Body of pancreas (tissue), 4 donors: Measurements from ENCODE around the gene BTN3A1. TPM values are rescaled to one million over a fixed set of nuclear protein-coding genes. Genes with fewer than 3 reads are reported as not detected.

Source experiments
- ATAC-seq: fragments of 150-250 bp; one replicate; pipeline ENCODE4 v1.9.1; 2016
- DNase-seq, 4 donors: peaks; one replicate each; pipeline ENCODE4 v3.0.0-alpha.2; 2019
- H3K27ac ChIP-seq, 4 donors: fragments of 200-600 bp; sonication (generic); 1 replicate in 3 of 4; 2 replicates in 1 of 4; pipeline versions ENCODE4 v1.5.1 to v1.6.1; 2016 to 2019; ENCODE audit warnings: mild to moderate bottlenecking in 1 of 4, mixed read lengths in 1 of 4, moderate library complexity in 1 of 4
- H3K27me3 ChIP-seq, 2 donors: fragments of 200-600 bp; sonication (generic); one replicate each; pipeline ENCODE4 v1.6.0; 2016; ENCODE audit warnings: mild to moderate bottlenecking in 1 of 2
- H3K36me3 ChIP-seq, 2 donors: fragments of 200-600 bp; sonication (generic); replicated peaks in 1 of 2; 2 replicates each; pipeline ENCODE4 v1.5.1; 2016; ENCODE audit warnings: low read depth in 2 of 2; ENCODE audit not compliant: insufficient read depth in 1 of 2
- H3K4me1 ChIP-seq: fragments of 200-600 bp; sonication (generic); one replicate; pipeline ENCODE4 v1.6.0; 2016
- H3K4me3 ChIP-seq, 2 donors: fragments of 200-600 bp; sonication (generic); 1 replicate in 1 of 2; 2 replicates in 1 of 2; pipeline ENCODE4 v1.5.1; 2016 to 2019
- H3K9me3 ChIP-seq, 3 donors: fragments of 200-600 bp; sonication (generic); 1 replicate in 2 of 3; 2 replicates in 1 of 3; pipeline ENCODE4 v1.5.1; 2016
- POLR2A ChIP-seq, 3 donors: fragments of 450-650 bp; IDR thresholded peaks; one replicate each; pipeline ENCODE4 v1.6.1; 2016; ENCODE audit warnings: antibody characterized with exemption in 3 of 3, mild to moderate bottlenecking in 2 of 3
- whole genome bisulfite sequencing, 2 donors: methylation state at CpG; one replicate each; pipeline ENCODE4 v1.1.5; 2017; 5-methylcytosine and 5-hydroxymethylcytosine counted together
- intact Hi-C: fragments of 100-400 bp; cut with DNase I; formaldehyde crosslinking; loops from one replicate; pipeline ENCODE4 v1.15.1; 2023
- total RNA-seq, 2 donors: library from RNA; depleted of rRNA; stranded (reverse); fragments of >200 nt; gene quantifications; one replicate each; pipeline ENCODE4 v1.1.0, GENCODE V29; 2016
- TF ChIP-seq, protein P1 (sequence below), 7 experiments: fragments of 450-650 bp in 4 of 7; fragments of 200-600 bp in 3 of 7; sonication (generic) in 3 of 7; IDR thresholded peaks; one replicate each; pipeline ENCODE4 v1.5.1; 2016 to 2019; ENCODE audit warnings: antibody characterized with exemption in 7 of 7

BTN3A1 gene
- total RNA-seq, 2 donors from 2014 or later, result 9.2 to 11.4 TPM

DNA sequence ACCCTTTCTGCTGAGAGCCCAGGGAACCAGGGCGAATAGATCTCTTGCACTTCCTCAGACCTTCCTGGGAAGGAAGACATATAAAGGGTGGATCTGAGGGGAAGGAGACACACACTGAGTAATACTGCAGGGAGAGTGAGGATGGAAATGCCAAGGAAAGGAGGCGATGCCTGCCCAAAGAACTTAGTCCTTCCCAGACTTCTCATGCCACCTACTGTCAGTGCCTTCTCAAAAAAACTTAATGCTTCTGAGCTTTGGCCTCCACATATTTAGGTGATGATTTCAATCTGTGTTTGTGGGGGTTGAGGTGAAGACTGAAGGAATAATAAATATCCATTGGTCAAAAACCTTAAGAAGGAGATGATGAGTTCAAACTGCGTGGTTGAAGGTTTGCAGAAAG, 9.7 kb downstream of the BTN3A1 start:
- no peak for ATAC-seq
- Histone ChIP-seq H3K4me3 (no peak overlapping the region), H3K27me3 (no peaks in the 10 kb centered on the region), H3K27ac (no peak overlapping the region), H3K4me1 (no peaks in the 10 kb centered on the region), H3K9me3 (no peaks in the 10 kb centered on the region), H3K36me3 (peaks cover 0 to 2% of the 10 kb centered on the region in 2 donors)
- WGBS, 2 donors, result 88 to 96% methylated on average over 3 of the region's 3 CpGs
- TF ChIP-seq, protein P1, sequence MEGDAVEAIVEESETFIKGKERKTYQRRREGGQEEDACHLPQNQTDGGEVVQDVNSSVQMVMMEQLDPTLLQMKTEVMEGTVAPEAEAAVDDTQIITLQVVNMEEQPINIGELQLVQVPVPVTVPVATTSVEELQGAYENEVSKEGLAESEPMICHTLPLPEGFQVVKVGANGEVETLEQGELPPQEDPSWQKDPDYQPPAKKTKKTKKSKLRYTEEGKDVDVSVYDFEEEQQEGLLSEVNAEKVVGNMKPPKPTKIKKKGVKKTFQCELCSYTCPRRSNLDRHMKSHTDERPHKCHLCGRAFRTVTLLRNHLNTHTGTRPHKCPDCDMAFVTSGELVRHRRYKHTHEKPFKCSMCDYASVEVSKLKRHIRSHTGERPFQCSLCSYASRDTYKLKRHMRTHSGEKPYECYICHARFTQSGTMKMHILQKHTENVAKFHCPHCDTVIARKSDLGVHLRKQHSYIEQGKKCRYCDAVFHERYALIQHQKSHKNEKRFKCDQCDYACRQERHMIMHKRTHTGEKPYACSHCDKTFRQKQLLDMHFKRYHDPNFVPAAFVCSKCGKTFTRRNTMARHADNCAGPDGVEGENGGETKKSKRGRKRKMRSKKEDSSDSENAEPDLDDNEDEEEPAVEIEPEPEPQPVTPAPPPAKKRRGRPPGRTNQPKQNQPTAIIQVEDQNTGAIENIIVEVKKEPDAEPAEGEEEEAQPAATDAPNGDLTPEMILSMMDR (IDR thresholded peaks at IDR 0.05), result no peak
- no peak for TF ChIP-seq POLR2A (IDR thresholded peaks at IDR 0.05)
- no peak for DNase-seq
- intact Hi-C loops, result no loop called here

DNA sequence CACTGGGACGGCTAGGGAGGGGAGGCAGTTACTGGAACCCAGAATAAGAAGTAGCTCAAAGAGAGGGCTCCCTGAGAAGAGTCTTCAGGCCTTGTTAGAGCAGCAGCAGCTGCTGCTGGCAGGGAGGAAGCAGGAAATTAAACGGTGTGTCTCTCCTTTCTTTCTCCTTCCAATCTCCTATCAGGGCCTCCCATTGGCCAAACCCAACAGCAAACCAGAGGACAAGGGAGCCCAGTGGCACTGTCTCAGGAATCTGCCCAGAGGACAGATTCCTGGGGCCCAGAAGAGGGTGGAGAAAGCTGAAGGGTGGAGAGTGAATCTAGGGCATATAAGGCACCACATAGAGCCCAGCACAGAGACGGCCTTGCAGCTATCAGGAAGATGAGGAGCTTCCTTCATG, 10.2 kb downstream of the BTN3A1 start:
- DNase-seq, result no peak
- H3K4me1 ChIP-seq, result no peaks in the 10 kb centered on the region

DNA sequence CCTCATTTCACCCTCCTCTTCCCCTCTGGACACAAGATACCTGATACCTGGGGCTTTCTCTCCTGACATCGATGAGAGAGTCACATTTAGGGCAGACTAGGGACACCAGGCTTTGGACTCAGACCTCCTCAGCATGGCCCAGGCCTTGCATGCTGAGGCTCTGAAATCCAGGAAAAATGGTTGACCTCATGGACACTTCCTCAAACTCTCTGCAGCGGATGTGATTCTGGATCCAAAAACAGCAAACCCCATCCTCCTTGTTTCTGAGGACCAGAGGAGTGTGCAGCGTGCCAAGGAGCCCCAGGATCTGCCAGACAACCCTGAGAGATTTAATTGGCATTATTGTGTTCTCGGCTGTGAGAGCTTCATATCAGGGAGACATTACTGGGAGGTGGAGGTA, 10.9 kb downstream of the BTN3A1 start:
- Histone ChIP-seq H3K9me3 (no peaks in the 10 kb centered on the region), H3K4me3 (no peak overlapping the region), H3K27me3 (no peaks in the 10 kb centered on the region), H3K4me1 (no peaks in the 10 kb centered on the region), H3K27ac (no peak overlapping the region), H3K36me3 (peaks cover 0 to 2% of the 10 kb centered on the region in 2 donors)
- WGBS, 2 donors, result 93 to 98% methylated on average over 4 of the region's 4 CpGs
- ATAC-seq (no peak), DNase-seq (no peak)
- intact Hi-C loops, result no loop called here
- TF ChIP-seq, protein P1 (IDR thresholded peaks at IDR 0.05), result no peak
- TF ChIP-seq POLR2A (IDR thresholded peaks at IDR 0.05), result no peak

More for the DNA sequence above, 10.2 kb downstream of the BTN3A1 start:
- intact Hi-C loops, result no loop called here
- TF ChIP-seq, protein P1 (IDR thresholded peaks at IDR 0.05), result no peak
- TF ChIP-seq POLR2A (IDR thresholded peaks at IDR 0.05), result no peak
- Histone ChIP-seq H3K36me3 (peaks cover 0 to 2% of the 10 kb centered on the region in 2 donors), H3K27ac (no peak overlapping the region), H3K27me3 (no peaks in the 10 kb centered on the region), H3K9me3 (no peaks in the 10 kb centered on the region), H3K4me3 (no peak overlapping the region)
- 64 to 66% methylated on average over 3 of the region's 3 CpGs for WGBS, 2 donors
- ATAC-seq, result no peak

DNA sequence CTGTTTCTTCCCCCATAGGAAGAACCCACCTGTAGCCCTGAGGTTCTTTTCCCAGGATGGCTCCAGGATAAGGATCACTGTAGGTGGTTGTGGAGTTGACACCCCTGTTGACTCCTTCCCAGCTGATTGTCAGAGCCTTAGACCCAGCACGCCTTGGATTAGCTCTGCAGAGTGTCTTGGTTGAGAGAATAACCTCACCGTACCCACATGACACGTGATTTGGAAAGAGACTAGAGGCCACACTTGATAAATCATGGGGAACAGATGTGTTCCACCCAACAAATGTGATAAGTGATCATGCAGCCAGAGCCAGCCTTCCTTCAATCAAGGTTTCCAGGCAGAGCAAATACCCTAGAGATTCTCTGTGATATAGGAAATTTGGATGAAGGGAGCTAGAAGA, 12.2 kb downstream of the BTN3A1 start:
- no peaks in the 10 kb centered on the region for H3K27me3 ChIP-seq
- TF ChIP-seq POLR2A (IDR thresholded peaks at IDR 0.05), result no peak
- TF ChIP-seq, protein P1 (IDR thresholded peaks at IDR 0.05), result no peak
- H3K4me1 ChIP-seq, result no peaks in the 10 kb centered on the region
- no peak for DNase-seq
- peaks cover 0 to 2% of the 10 kb centered on the region in 2 donors for H3K36me3 ChIP-seq
- WGBS, 2 donors, result 82 to 93% methylated on average over 3 of the region's 3 CpGs
- H3K27ac ChIP-seq, result no peak overlapping the region
- intact Hi-C loops, result no loop called here
- no peaks in the 10 kb centered on the region for H3K9me3 ChIP-seq
- ATAC-seq, result no peak
- H3K4me3 ChIP-seq, result no peak overlapping the region

DNA sequence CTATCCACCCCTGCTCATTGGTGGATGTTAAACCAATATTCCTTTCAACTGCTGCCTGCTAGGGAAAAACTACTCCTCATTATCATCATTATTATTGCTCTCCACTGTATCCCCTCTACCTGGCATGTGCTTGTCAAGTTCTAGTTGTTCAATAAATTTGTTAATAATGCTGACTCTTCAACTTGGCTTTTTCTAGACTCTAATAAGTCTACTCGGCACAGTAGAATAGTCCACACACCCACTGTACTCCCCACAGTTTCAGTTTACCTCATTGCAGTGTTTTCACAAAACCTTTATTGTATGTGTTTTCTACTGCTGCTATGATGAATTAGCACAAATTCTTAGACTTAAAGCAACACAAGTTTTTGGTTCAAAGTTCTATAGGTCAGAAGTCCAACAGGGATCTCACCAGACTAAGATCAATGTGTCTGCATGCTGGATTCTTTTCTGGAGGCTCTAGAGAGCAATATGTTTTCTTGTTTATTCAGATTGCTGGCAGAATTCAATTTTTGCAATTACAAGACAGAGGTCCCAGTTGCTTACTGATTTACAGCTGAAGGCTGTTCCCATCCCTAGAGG, 13.1 kb downstream of the BTN3A1 start:
- Histone ChIP-seq H3K4me3 (no peak overlapping the region), H3K27ac (no peak overlapping the region), H3K36me3 (peaks cover 0 to 1% of the 10 kb centered on the region in 2 donors), H3K4me1 (no peaks in the 10 kb centered on the region), H3K9me3 (no peaks in the 10 kb centered on the region), H3K27me3 (no peaks in the 10 kb centered on the region)
- ATAC-seq, result no peak
- intact Hi-C loops, result no loop called here
- WGBS, 2 donors, result 88 to 91% methylated on average over 1 of the region's 1 CpG
- TF ChIP-seq, protein P1 (IDR thresholded peaks at IDR 0.05), result no peak
- TF ChIP-seq POLR2A (IDR thresholded peaks at IDR 0.05), result no peak
- no peak for DNase-seq
